Motor neuron (in vitro differentiated cells): ENCODE data around the gene WDR82. TPM values are rescaled to one million over a fixed set of nuclear protein-coding genes. Genes with fewer than 3 reads are reported as not detected.

Experiments used
- ATAC-seq, 8 experiments: fragments of 200-7000 bp; cut with Tn5 transposase; replicated peaks in 6 of 8; 2 replicates each; pipeline ENCODE4 v1.8.0; 2021; ENCODE audit warnings: mild to moderate bottlenecking in 8 of 8, moderate library complexity in 8 of 8
- H3K27ac ChIP-seq, 2 donors: fragments of 250-450 bp; sonication (Bioruptor Pico); 2 replicates each; pipeline ENCODE4 v1.9.0; 2021; ENCODE audit warnings: antibody characterized with exemption in 2 of 2, mild to moderate bottlenecking in 2 of 2, moderate library complexity in 1 of 2
- H3K4me1 ChIP-seq, 2 donors: fragments of 250-450 bp; sonication (Bioruptor Pico); replicated peaks in 1 of 2; 2 replicates each; pipeline ENCODE4 v1.6.1; 2021; ENCODE audit warnings: antibody characterized with exemption in 2 of 2, mild to moderate bottlenecking in 2 of 2, moderate library complexity in 1 of 2
- H3K4me3 ChIP-seq, 5 donors: fragments of 250-450 bp; sonication (Bioruptor Pico); 2 replicates each; pipeline ENCODE4 v1.9.0; 2021; ENCODE audit warnings: antibody characterized with exemption in 5 of 5, mild to moderate bottlenecking in 5 of 5, moderate library complexity in 4 of 5
- WGBS, 10 experiments: fragments of 450-650 bp; shearing (Covaris generic); methylation state at CpG; one replicate each; pipeline ENCODE4 v1.0.0; 2022; 5-methylcytosine and 5-hydroxymethylcytosine counted together
- in situ Hi-C, 9 experiments: fragments of 400-800 bp; cut with MboI; loops; one replicate each; pipeline ENCODE4 v1.15.0; 2021; ENCODE audit warnings: low sequenced_read_pairs in 9 of 9, low pct_unique_long_range_greater_than_20kb in 2 of 9; ENCODE audit not compliant: unreplicated experiment in 9 of 9
- total RNA-seq, 8 experiments: library from RNA; unstranded; fragments of 300-600 nt; gene quantifications; 2 replicates each; pipeline versions ENCODE4 v1.2.3 to v1.2.4, GENCODE V29; 2022

Gene WDR82
- 100 to 1,000 TPM in 2 of 8 experiments, 10 to 100 TPM in 6; 48.6 to 104 (median 82.4) TPM for total RNA-seq

- peak within 1 kb of the TSS; percentile 66 to 97 (median 82) for H3K4me3 ChIP-seq
- peak; percentile 76 to 94 (median 88) for ATAC-seq
- peaks cover 24 to 28% of the 10 kb centered on the region in 2 donors for H3K4me1 ChIP-seq
- in situ Hi-C loops, result no loop called here
- 0% methylated on average over 1 of the region's 58 CpGs; no CpG with 5 or more reads in 7 of the 10 experiments for WGBS, 10 experiments
- H3K27ac ChIP-seq, result peak within 1 kb of the TSS; percentile 97
Measured at GRCh38 chr3:52278510-52279069, at the start of gene WDR82. Gene WDR82 (minus strand): TSS chr3:52278649. CDS start chr3:52278361, 288 bp downstream.

- in situ Hi-C loops, result loop anchor here in 2 of 9 experiments (25.0 kb wide), 1 partner anchor 115 kb away; no protein-coding TSS in a partner anchor
- no peak overlapping the region for H3K27ac ChIP-seq
- ATAC-seq, result no peak
- H3K4me1 ChIP-seq, result peaks cover 7 to 13% of the 10 kb centered on the region in 2 donors
- 0 to 100% (median 73%) methylated on average over 1 to 2 of the region's 5 CpGs; no CpG with 5 or more reads in 6 of the 10 experiments for WGBS, 10 experiments
- no peak overlapping the region for H3K4me3 ChIP-seq
Measured at GRCh38 chr3:52327486-52328290, 49.2 kb upstream of the WDR82 start.

GRCh38 chr3:52326976-52327375 lies 48.5 kb upstream of the WDR82 start:
- Histone ChIP-seq H3K4me1 (peaks cover 7 to 13% of the 10 kb centered on the region in 2 donors), H3K27ac (no peak overlapping the region), H3K4me3 (no peak overlapping the region)
- WGBS, 10 experiments, result 37 to 100% (median 60%) methylated on average over 1 to 2 of the region's 6 CpGs; no CpG with 5 or more reads in 6 of the 10 experiments
- no peak for ATAC-seq
- in situ Hi-C loops, result loop anchor here in 2 of 9 experiments (25.0 kb wide), 1 partner anchor 115 kb away; no protein-coding TSS in a partner anchor

GRCh38 chr3:52325686-52326085 lies 47.2 kb upstream of the WDR82 start:
- no peak for ATAC-seq
- no peak overlapping the region for H3K4me3 ChIP-seq
- in situ Hi-C loops, result loop anchor here in 2 of 9 experiments (25.0 kb wide), 1 partner anchor 113 kb away; no protein-coding TSS in a partner anchor

GRCh38 chr3:52324676-52325075 lies 46.2 kb upstream of the WDR82 start:
- no peak for ATAC-seq
- in situ Hi-C loops, result loop anchor here in 2 of 9 experiments (25.0 kb wide), 1 partner anchor 112 kb away; no protein-coding TSS in a partner anchor
- whole genome bisulfite sequencing, 10 experiments, result 100% methylated on average over 2 of the region's 9 CpGs; no CpG with 5 or more reads in 9 of the 10 experiments
- Histone ChIP-seq H3K4me1 (peaks cover 12 to 27% of the 10 kb centered on the region in 2 donors), H3K4me3 (no peak overlapping the region), H3K27ac (no peak overlapping the region)

More at GRCh38 chr3:52325686-52326085, 47.2 kb upstream of the WDR82 start:
- peaks cover 7 to 17% of the 10 kb centered on the region in 2 donors for H3K4me1 ChIP-seq
- no peak overlapping the region for H3K27ac ChIP-seq

- H3K4me3 ChIP-seq, result no peak overlapping the region
- WGBS, 10 experiments, result 0 to 100% (median 88%) methylated on average over 1 to 5 of the region's 11 CpGs; no CpG with 5 or more reads in 6 of the 10 experiments
- peaks cover 14 to 29% of the 10 kb centered on the region in 2 donors for H3K4me1 ChIP-seq
- in situ Hi-C loops, result no loop called here
- ATAC-seq, result peak in 5 of 8 experiments; percentile 21 to 42 (median 35)
- peak overlapping the region in 1 of 2 donors; percentile 51 for H3K27ac ChIP-seq
Measured at GRCh38 chr3:52323526-52324295, 45.3 kb upstream of the WDR82 start.

- Histone ChIP-seq H3K4me3 (no peak overlapping the region), H3K4me1 (peaks cover 21 to 38% of the 10 kb centered on the region in 2 donors), H3K27ac (no peak overlapping the region)
- in situ Hi-C loops, result no loop called here
- WGBS, 10 experiments, result 88 to 100% (median 100%) methylated on average over 1 to 6 of the region's 7 CpGs; no CpG with 5 or more reads in 4 of the 10 experiments
- no peak for ATAC-seq
Measured at GRCh38 chr3:52322466-52322865, 44.0 kb upstream of the WDR82 start.

GRCh38 chr3:52321481-52321880 lies 43.0 kb upstream of the WDR82 start:
- no peak overlapping the region for H3K27ac ChIP-seq
- H3K4me1 ChIP-seq, result peaks cover 29 to 44% of the 10 kb centered on the region in 2 donors
- WGBS, 10 experiments, result 29 to 84% (median 60%) methylated on average over 1 to 3 of the region's 5 CpGs; no CpG with 5 or more reads in 7 of the 10 experiments
- ATAC-seq, result no peak
- in situ Hi-C loops, result no loop called here
- H3K4me3 ChIP-seq, result no peak overlapping the region

- no peak overlapping the region for H3K4me3 ChIP-seq
- in situ Hi-C loops, result no loop called here
- no peak for ATAC-seq
- H3K4me1 ChIP-seq, result peaks cover 43 to 58% of the 10 kb centered on the region in 2 donors
- no peak overlapping the region for H3K27ac ChIP-seq
- 60 to 92% (median 80%) methylated on average over 1 to 4 of the region's 10 CpGs; no CpG with 5 or more reads in 5 of the 10 experiments for WGBS, 10 experiments
Measured at GRCh38 chr3:52319921-52320595, 41.6 kb upstream of the WDR82 start.

GRCh38 chr3:52318186-52318816 lies 39.9 kb upstream of the WDR82 start:
- 61 to 88% (median 77%) methylated on average over 2 to 8 of the region's 14 CpGs; no CpG with 5 or more reads in 2 of the 10 experiments for WGBS, 10 experiments
- no peak overlapping the region for H3K27ac ChIP-seq
- in situ Hi-C loops, result no loop called here
- H3K4me3 ChIP-seq, result no peak overlapping the region
- peaks cover 54 to 63% of the 10 kb centered on the region in 2 donors for H3K4me1 ChIP-seq
- no peak for ATAC-seq

- 0 to 78% (median 45%) methylated on average over 3 to 14 of the region's 45 CpGs; no CpG with 5 or more reads in 5 of the 10 experiments for WGBS, 10 experiments
- peak; percentile 69 to 93 (median 84) for ATAC-seq
- Histone ChIP-seq H3K4me3 (peak overlapping the region; percentile 7 to 21 (median 12)), H3K27ac (no peak overlapping the region), H3K4me1 (peaks cover 55 to 64% of the 10 kb centered on the region in 2 donors)
- in situ Hi-C loops, result no loop called here
Measured at GRCh38 chr3:52317208-52318000, 39.0 kb upstream of the WDR82 start.
